Brain pericyte (primary cell): ENCODE data around the gene PEG3.
"Not testable (repeated sequence)": the region's sequence is repeated elsewhere in the genome, so short reads cannot be mapped to it uniquely, and the experiment has no call there.

Experiments used
- DNase-seq: peaks from one replicate; pipeline ENCODE4 v3.0.0-alpha.2; 2012; ENCODE audit warnings: low read depth, low spot score

PEG3 gene

DNA sequence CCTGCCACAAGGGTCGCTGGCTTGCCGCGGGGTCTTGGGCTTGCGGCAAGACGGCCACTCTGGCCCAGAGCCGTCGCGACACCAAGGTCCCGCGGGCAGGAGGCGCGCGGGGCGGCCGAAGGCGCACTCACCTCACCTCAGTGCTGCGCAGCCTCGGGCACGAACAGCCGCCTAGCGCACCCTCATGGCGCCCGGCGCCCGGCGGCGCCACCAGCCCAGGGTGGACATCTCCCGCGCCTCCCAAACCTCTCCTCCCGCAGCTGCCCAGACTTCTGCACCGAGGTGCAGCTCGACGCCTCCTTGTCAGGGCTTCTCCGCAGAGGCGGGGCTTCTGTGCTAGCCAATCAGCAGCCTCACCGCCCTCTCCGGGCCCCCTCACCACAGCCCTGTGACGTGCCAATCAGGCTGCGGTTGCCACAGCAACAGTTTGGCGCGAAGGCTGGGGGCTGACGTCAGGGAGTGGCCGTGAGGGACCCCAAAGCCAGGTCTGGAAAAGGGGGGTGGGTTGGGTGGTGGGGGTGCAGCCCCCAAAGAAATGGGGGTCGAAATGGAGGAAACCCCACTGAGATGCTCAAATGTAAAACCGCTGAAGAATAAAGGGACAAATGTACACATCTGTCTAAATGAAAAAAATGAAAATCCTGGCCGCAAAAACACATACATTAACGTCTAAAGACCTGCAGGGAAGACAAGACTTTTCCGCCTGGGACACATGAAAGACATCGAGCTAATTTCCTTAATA, at the start of gene PEG3, which contains the start of gene ZIM2:
Gene PEG3 (minus strand): TSS at position 276 of the 742 bp plus-strand sequence. CDS start 16,071 bp downstream, outside the sequence.
Gene ZIM2 (minus strand): TSS at position 276 of the 742 bp plus-strand sequence. CDS start 16,449 bp downstream, outside the sequence.
- no peak for DNase-seq

DNA sequence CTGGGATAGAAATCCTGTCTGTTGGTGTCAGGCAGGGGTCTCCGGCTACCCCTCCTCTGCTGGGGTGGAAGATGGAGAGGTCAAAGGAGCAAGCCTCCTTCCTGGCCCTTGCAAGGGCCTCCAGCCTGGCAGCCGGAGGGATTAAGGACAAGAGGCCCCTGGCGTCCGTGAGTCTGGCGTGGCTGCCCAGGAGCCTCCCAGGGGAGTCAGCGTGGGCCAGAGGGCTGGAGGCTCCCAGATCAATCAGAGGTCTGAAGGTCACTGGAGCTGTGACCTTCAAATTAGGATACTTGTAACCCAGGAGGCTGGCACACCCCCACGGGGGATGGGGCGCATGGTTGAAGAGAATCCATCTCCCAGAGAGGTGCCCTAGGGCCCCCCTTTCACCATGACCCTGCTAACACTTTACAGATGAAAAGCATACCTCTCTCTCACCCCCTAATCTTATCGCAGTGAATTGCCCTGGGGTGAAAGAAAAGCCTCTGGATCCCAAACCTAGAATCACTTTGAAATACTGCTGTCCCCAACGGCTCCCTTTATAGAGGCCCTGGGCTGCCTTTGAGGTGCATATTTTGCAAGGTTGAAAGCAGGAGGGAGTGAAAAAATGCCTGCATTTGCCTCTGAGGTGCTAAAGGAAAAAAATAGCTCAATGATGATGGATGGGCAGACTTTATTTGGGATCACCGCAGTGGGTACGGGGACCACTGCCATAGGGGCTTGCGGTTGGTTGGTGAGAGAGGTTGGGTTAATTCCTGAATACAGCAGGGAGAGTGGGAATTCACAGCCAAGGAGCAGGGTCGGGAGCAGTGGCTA, 44.9 kb upstream of the PEG3 start:
- DNase-seq: no peak

- no peak for DNase-seq
Observed at GRCh38 chr19:56884441-56884840, 43.9 kb upstream of the PEG3 start.

DNA sequence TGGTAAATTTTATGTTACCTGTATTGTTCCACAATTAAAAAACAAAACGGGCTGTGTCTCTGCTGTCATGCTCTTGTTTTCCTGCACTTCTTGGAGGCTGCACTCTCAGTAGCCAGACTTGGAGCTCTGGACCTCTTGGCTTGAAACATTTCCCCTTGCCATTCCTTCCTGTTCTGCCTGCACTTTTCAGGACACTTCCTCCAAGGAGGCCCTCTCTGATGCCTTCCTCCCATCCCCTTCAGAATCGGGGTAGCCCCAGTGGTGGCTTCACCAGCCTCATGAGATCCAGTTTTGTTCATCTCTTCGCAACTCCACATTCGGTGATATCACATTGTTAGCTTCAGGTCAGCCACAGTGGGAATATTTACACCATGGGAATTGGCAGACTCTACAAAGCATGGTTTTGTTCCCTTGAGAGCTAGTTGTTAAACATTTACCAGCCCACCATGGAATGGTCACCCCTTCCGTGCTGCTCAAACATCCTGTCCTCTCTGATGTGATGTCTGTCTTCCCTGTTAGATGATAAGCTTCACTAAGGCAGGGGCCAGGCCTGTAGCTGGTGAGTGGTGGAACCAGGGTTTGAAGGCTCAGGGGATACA, 40.2 kb upstream of the PEG3 start:
- no peak for DNase-seq

DNA sequence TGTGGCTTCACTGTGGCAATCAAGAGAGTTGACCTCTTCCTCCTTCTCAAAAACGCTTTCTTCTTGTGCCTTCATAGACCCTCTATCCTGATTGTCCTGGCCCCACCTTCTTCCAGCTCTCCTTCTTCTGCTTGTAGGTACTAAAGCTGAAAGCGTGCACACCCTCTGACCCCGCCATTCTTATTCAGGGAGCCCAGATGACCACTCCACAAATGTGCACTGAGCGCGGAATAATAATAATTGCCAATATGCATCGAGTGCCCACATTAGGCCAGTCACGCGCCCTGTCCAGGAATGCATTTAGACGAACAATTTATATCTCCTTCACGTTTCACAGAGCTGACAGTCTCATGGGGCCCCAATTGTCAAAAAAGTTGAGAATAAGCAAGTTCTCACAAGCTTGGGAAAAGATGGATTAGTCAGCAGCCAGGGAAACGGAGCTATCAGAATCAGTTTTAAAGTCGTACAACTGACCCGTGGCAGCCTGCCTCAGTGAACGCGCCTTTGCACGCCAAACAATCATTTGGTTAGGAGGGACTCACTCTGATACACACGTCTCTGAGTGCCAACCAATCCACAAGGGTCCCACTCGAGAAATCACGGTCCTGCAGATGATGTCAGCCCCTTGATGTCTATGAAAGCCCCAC, 36.7 kb upstream of the PEG3 start:
- DNase-seq: no peak

DNA sequence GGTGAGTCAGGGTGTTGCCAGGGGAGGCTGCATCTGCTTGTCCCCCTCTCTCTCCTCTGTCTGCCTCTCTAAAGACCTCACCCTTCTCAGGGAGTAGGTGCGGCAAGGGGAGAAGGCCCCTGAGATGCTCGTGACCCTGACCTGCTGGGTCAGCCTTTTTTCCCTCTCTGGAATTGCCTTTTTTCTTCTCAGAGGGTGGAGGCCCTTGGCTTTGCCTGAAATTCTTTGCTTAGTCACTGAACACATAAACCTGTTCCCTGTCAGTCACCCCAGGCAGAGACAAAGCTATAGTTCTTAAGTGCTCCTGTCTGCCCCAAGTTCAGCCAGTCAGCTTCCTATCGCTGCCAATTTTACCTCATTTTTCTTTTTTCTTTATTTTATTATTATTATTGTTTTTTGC, 35.2 kb upstream of the PEG3 start:
- no peak for DNase-seq

DNA sequence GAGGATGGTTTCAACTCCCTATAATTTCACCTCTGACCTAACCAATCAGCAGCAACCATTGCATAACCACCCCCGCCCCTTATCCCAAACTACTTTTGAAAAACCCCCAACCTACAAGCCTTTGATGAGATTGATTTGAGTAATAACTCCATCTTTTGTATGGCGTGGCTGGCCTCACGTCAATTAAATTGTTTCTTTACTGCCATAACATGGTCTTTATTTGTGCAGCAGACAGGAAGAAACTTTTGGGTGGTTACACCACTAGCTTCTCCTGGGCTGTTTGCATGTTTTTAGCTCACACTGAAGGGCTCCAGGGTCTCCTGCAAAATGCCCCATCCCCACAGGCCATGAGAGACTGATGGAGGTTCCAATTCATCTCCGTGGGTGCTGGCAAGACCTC, 34.0 kb upstream of the PEG3 start:
- DNase-seq: no peak

GRCh38 chr19:56873493-56873892, 33.0 kb upstream of the PEG3 start:
- DNase-seq: no peak

- DNase-seq: no peak
Observed at GRCh38 chr19:56869886-56870285, 29.4 kb upstream of the PEG3 start.

- no peak for DNase-seq
Observed at GRCh38 chr19:56868446-56868845, 27.9 kb upstream of the PEG3 start.

DNA sequence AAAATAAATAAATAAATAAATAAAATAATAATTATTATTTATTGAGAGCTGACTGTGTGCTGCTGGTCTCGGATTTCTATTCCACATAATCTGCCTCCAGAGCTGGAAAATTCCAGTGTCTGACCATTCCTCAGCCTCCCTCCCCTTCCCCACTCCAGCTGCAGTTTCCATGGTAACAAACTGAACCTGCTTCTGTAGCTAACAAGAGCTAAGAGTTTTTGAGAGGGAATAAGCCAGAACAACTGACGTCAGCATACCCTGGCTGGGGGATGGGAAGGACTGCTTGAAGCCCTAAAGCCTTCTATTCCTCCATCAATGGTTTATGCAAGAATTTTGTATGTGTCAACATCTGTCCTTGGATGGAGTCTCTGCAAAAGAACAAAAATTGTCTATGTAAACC, 26.0 kb upstream of the PEG3 start:
- DNase-seq: no peak

- no peak for DNase-seq
Observed at GRCh38 chr19:56864443-56865125, 24.1 kb upstream of the PEG3 start.

- no peak for DNase-seq
Observed at GRCh38 chr19:56862741-56863140, 22.2 kb upstream of the PEG3 start.

DNA sequence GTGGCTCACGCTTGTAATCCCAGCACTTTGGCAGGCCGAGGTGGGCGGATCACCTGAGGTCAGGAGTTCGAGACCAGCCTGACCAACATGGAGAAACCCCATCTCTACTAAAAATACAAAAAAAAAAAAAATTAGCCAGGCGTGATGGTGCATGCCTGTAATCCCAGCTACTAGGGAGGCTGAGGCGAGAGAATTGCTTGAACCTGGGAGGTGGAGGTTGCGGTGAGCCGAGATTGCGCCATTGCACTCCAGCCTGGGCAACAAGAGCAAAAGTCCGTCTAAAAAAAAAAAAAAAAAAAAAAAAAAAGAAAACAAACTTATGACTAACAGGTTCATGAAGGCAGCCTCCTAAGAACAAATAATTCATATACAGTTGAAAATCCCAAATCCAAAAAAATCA, 19.9 kb upstream of the PEG3 start:
- not testable (repeated sequence) for DNase-seq

DNA sequence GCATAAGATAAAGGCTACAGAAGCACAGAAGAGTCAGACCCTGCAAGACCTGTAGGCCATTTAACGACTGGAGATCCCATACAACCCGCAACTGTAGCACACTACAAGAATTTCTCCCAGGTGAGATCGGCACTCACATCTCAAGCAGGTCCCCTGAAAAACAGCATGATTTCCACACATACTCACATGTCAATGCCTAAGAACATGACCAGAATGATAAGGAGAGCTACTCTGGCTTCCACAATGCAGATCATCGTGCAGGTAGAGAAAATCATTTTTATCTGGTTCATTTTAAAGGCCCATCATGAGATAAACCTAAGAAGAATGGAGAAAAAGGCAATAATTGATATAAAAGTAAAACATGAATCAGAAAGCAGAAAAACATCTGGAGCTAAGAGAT, 17.5 kb upstream of the PEG3 start:
- DNase-seq: no peak

DNA sequence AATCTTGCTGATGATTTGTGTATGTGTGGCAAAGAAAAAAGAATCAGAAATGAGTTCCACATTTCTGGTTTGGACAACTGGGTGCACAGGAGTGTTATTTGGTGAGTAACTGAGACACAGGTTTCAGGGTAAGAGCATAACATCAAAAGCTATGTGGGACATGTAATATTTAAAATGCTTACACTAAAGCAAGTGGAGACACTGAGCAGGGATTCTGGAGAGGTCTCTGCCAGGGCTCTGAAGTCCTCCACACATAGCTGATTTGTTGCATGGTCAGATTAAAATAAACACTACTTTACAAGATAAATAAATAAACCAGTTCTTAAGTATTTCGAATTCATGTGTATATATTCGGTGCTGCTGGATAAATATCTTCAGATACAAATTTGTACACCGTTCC, 16.3 kb upstream of the PEG3 start:
- DNase-seq: no peak

GRCh38 chr19:56852361-56852760, 11.8 kb upstream of the PEG3 start:
- not testable (repeated sequence) for DNase-seq

DNA sequence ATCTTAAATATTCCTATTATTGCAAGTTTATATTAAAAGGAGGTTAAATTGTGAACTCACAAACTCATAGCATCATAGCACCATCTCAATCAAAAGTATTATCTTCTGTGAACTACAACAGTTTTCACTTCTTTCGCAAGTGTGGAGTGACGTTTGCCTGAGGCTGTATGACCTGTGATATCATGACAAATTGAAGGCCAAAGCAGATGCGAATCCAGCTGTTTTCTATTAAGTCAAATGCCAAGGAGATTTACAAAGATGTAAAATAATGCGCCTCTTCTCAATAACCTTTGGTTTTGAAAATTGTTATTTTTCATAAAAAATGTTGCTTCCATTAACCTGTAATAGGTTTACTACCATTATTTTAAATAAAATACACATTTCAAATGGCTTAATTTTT, 7.6 kb upstream of the PEG3 start:
- DNase-seq: no peak

DNA sequence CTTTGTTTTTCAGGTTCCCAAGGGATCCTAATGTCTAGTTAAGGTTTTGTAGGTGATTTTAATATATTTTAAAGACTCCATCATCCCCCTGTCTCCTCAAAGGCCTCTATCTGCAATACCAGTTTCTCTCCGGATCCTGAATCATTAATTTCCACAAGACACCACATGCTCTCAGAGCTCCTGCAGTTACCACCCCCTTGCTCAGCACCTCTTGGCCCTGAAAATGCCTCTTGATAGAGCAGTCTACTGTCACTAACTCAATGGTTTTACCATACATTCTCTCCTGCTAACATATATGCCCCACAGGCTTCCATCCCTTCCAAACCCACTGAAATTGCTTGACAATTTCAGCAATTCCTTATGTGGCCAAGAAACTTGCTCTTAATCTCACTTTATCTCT, 1.9 kb upstream of the PEG3 start:
- no peak for DNase-seq

GRCh38 chr19:56841193-56841543, 642 bp upstream of the PEG3 start:
- DNase-seq: no peak

DNA sequence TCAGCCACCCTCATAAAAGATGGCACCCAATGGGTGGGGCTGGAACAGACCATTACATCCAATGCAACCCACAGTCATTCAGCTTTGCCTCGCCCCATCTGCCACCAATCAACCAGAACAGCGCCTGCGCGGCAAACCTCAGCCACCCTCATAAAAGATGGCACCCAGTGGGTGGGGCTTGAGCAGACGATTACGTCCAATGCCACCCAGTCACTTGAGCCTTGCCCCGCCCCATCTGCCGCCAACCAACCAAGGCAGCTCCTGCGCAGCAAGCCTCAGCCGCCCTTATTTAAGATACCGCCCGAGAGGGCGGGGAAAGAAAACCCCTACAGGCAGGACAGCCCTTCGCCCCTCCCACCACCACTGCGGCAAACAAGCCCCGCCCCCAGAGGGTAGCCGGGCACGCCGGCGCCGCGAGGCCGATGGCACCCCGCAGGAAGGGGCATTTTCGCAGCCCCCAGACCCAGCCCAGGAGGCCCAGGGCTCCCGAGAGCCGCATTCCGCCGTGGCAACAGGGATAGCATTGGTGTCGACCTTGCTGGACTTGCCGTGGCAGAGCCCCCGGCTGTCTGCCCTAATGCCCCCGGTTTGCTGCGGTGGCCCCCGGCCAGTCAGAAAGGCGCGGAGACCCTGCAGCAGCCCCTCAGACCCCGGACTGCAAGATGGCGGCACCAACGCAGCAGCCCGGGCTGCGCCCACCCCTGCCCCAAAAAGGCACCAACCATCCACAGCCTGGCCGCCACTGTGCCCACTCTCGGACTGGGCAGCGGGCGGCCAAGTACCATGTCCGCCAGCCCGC, 675 bp downstream of the PEG3 start:
- DNase-seq: no peak
